Measurements from ENCODE around the gene MYO9A.
A peak's percentile ranks its signal among the peaks of the same experiment; 100 is the strongest.

MYO9A gene

GRCh38 chr15:71812966-71813722 lies 304.8 kb downstream of the MYO9A start:
- DNase-seq (ENCODE audit: insufficient read length, low spot score), result no peak
- FAIRE-seq, result no peak

- no peak for DNase-seq (ENCODE audit: insufficient read length, low spot score)
- FAIRE-seq, result no peak
Observed at GRCh38 chr15:71811752-71812735, 305.9 kb downstream of the MYO9A start.

GRCh38 chr15:71811036-71811736 lies 306.8 kb downstream of the MYO9A start:
- FAIRE-seq (no peak), DNase-seq (ENCODE audit: insufficient read length, low spot score) (no peak)

- FAIRE-seq, result no peak
Observed at GRCh38 chr15:71810256-71811035, 307.5 kb downstream of the MYO9A start, which contains the start of gene NR2E3. Gene NR2E3, plus strand, starts transcription at chr15:71810554. Its CDS starts 190 bp downstream, at chr15:71810744.

GRCh38 chr15:71809346-71809745 lies 308.6 kb downstream of the MYO9A start:
- no peak for DNase-seq (ENCODE audit: insufficient read length, low spot score)
- no peak for FAIRE-seq

More at GRCh38 chr15:71810256-71811035, 307.5 kb downstream of the MYO9A start, which contains the start of gene NR2E3:
- no peak for DNase-seq (ENCODE audit: insufficient read length, low spot score)

- no peak for FAIRE-seq
- no peak for DNase-seq (ENCODE audit: insufficient read length, low spot score)
Observed at GRCh38 chr15:71808311-71809020, 309.5 kb downstream of the MYO9A start.

GRCh38 chr15:71807691-71808091 lies 310.3 kb downstream of the MYO9A start:
- FAIRE-seq (no peak), DNase-seq (ENCODE audit: insufficient read length, low spot score) (no peak)

- DNase-seq (ENCODE audit: insufficient read length, low spot score) (no peak), FAIRE-seq (no peak)
Observed at GRCh38 chr15:71807125-71807629, 310.8 kb downstream of the MYO9A start.

- no peak for FAIRE-seq
Observed at GRCh38 chr15:71806452-71806931, 311.5 kb downstream of the MYO9A start.

GRCh38 chr15:71804695-71805470 lies 313.1 kb downstream of the MYO9A start:
- DNase-seq (ENCODE audit: insufficient read length, low spot score) (no peak), FAIRE-seq (peak; percentile 49)

More at GRCh38 chr15:71806452-71806931, 311.5 kb downstream of the MYO9A start:
- DNase-seq (ENCODE audit: insufficient read length, low spot score), result no peak

- DNase-seq (ENCODE audit: insufficient read length, low spot score), result no peak
- no peak for FAIRE-seq
Observed at GRCh38 chr15:71804226-71804625, 313.7 kb downstream of the MYO9A start.

GRCh38 chr15:71802770-71803169 lies 315.2 kb downstream of the MYO9A start:
- FAIRE-seq (no peak), DNase-seq (ENCODE audit: insufficient read length, low spot score) (no peak)

- DNase-seq (ENCODE audit: insufficient read length, low spot score), result no peak
- FAIRE-seq, result no peak
Observed at GRCh38 chr15:71801935-71802655, 315.9 kb downstream of the MYO9A start.

- DNase-seq (ENCODE audit: insufficient read length, low spot score) (peak; percentile 44), FAIRE-seq (peak; percentile 31)
Observed at GRCh38 chr15:71800835-71801745, 316.9 kb downstream of the MYO9A start.

- no peak for FAIRE-seq
- DNase-seq (ENCODE audit: insufficient read length, low spot score), result no peak
Observed at GRCh38 chr15:71800190-71800589, 317.8 kb downstream of the MYO9A start.

GRCh38 chr15:71798641-71799040 lies 319.3 kb downstream of the MYO9A start:
- FAIRE-seq, result no peak
- no peak for DNase-seq (ENCODE audit: insufficient read length, low spot score)

- FAIRE-seq (no peak), DNase-seq (ENCODE audit: insufficient read length, low spot score) (no peak)
Observed at GRCh38 chr15:71792521-71792920, 325.4 kb downstream of the MYO9A start.
